ENCODE measurements around the gene ULK2.
"Not testable (repeated sequence)": the region's sequence is repeated elsewhere in the genome, so short reads cannot be mapped to it uniquely, and the experiment has no call there.

The ULK2 gene

DNA sequence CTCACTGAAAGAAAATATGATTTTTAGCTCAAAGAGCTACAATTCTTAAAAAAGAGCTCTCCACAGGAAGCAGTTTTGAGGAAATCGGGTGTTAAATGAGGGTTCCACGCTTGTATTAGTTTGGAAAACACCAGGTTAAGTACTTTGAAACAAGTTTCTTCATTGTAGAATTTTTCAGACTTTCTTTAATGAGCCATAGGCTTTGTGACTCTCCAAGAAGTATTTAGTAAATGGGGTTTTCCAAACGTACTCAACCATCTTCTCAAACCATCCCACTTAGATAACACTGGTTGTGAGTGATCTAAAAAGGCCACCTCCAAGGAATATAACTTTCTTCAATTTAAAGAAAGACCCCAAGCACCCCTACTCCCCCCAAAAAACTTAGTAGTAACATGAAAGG is 2.7 kb downstream of the ULK2 start:
- no peak for DNase-seq (ENCODE audit: low spot score)

DNA sequence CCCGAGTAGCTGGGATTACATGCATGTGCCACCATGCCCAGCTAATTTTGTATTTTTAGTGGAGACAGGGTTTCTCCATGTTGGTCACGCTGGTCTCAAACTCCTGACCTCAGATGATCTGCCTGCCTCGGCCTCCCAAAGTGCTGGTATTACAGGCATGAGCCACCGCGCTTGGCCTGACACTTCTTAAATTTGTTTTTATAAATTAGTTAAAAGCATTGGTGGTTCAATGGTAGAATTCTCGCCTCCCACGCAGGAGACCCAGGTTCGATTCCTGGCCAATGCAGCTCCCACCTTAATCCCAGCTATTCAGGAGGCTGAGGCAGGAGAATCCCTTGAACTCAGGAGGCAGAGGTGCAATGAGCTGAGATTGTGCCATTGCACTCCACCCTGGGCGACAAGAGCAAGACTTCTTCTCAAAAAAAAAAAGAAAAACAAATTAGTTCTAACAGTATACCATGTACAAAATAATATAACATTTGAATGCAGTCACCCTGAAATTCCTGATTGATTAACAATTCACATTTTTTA is 7.0 kb downstream of the ULK2 start:
- not testable (repeated sequence) for DNase-seq (ENCODE audit: low spot score)

DNA sequence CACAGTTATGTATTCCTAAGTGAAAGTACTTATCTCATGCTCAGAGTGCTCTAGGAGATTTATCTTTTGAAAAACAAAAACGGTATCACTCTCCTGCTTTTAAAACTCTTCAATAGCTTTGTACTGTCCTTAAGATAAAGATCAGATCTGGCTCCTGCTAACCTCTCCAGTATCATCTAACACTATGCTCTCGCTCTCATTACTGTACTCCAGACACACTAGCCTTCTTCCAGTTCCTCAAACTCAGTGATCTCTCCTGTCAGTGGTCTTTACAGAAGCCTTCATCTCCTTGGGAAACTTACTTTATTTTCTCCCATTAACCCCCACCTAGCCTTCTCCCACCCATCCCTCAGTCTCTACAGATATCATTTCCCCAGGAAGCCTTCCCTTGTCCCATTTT is 10.1 kb downstream of the ULK2 start:
- no peak for DNase-seq (ENCODE audit: low spot score)

DNA sequence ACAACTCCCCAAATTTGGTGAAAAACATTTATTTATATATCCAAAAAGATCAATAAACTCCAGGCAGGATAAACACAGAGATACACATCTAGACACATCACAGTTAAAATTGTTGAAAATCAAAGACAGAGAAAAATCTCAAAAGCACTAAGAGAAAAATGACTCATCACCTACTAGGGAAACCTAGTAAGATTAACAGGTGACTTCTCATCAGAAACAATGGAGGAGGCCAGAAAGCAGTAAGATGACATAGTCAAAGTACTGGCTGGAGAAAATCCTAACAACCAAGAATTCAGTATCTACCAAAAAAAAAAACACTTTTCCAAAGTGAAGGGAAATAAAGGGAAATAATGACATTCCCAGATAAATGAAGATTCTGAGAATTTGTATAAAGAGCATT is 33.8 kb downstream of the ULK2 start:
- no peak for DNase-seq (ENCODE audit: low spot score)

DNA sequence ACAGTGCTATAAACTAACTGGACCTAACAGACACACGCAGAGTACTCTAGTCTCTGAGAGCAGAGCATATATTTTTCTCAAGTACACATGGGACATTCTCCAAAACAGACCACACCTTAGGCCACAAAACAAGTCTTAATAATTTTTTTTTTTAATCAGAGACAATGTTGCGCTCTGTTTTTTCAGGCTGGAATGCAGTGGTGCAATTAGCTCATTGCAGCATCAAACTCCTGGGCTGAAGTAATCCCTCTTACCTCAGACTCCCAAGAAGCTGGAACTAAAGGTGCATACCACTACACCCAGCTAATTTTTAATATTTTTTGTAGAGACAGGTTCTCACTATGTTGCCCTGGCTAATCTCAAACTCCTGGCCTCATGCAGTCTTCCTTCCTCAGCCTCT is 37.7 kb downstream of the ULK2 start:
- no peak for DNase-seq (ENCODE audit: low spot score)

DNA sequence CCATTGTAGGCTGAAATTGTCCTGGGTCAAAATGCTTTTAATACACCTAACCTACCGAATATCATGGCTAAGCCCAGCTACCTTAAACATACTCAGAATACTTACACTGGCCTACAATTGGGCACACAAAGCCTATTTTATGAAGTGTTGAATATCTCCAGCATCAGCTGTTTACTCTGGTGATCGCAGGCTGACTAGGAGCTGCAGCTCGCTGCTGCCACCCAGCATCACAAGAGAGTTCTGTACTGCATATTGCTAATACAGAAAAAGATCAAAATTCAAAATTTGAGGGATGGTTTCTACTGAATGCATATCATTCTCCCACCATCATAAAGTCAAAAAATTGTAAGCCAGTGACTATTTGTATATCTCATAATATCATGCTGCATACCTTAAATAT is 55.3 kb downstream of the ULK2 start:
- peak; percentile 3 for DNase-seq (ENCODE audit: low spot score)

DNA sequence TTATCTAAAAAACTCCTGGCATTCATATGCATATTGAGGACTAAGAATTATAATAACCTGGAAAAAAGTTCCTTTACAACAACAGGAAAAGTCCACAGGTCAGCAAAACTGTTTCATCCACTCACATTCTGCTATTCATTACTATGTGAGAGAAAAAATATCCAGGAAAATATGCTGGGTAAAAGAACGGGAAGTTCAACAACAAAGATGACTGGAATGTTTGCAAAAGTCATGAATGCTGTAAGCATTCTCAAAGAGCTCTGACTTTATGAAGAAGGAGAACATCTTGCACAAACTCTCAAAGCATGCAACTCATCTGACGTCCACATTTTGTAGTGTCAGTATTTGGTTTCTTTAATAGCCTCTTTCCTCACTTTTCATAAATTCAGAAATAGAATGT is 62.7 kb downstream of the ULK2 start:
- no peak for DNase-seq (ENCODE audit: low spot score)

DNA sequence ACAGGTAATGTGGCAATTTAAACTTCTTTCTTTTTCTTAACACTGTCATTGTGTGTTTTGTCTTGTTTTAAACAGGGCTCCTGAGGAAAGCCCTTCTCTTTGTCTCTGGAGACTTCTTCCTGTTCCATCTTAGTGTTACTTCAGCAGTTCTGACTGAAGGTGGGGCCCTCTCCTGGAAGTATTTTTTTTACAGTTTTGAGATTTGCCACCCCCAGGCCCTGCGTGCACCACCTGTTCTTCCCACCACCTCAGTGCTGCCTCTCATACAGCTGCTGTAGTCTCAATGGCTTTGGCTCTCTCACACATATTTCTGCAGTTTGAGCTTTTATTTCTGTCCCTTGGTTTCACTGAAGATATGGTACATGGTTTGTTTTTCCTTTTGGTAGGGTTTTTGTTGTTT is 67.2 kb downstream of the ULK2 start:
- DNase-seq (ENCODE audit: low spot score), result no peak

DNA sequence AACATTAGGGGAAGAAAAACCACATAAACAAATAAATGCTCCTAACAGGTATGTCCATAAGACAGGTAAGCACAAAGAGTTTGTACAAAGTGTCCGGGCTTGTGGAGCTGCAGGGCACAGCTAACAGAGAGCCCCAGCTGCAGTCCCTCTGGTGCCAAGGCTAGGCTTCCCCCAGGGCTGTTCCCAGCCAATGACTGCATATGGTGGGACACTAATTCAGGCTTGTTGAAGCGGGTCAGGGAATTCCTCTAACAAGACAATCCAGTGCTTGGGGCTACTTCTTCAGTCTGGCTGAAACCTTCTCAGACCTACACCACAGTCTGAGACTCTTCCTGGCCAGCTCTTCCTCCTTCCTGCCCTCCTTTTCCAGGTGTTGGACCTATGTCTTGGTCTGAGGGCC is 67.9 kb downstream of the ULK2 start:
- DNase-seq (ENCODE audit: low spot score), result no peak

DNA sequence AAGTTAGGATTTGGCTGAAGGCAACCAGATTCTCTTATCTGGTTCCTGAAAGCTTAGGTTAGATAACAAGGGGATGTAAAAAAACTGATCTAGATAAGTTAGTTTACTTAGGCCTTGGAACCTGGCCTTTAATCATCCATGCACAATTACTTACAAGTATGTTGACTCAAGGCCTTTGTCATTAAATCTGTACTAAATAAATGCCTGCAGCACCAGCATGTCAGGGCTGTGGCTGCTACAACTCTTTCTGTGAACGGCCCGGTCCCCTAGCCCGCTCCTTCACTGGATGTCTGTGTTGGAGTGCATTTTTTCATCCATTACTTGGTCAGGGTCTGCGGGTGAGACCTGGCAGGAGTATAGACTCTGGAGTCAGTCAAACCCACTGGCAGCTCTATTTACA is 71.3 kb downstream of the ULK2 start:
- no peak for DNase-seq (ENCODE audit: low spot score)

DNA sequence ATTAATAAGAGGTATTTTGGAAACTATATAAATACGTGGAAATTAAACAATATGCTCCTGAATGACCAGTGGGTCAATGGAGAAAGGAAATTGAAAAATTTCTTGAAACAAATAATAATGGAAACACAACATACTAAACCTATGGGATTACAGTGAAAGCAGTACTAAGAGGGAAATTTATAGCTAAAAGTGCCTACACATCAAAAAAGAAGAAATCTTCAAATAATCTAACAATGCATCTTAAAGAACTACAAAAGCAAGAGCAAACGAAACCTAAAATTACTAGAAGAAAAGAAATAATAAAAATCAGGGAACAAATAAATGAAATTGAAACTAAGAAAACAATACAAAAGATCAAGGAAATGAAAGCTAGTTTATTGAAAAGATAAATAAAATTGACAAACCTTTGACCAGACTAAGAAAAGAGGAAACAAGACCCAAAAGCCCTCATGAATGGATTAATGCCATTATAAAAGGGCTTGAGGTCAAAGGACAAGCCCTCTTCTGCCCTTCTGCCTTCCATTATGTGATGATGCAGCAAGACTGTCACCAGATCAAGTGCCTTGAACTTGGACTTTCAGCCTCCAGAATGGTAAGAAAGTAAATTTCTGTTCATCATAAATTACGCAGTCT is 75.7 kb downstream of the ULK2 start:
- DNase-seq (ENCODE audit: low spot score), result no peak

DNA sequence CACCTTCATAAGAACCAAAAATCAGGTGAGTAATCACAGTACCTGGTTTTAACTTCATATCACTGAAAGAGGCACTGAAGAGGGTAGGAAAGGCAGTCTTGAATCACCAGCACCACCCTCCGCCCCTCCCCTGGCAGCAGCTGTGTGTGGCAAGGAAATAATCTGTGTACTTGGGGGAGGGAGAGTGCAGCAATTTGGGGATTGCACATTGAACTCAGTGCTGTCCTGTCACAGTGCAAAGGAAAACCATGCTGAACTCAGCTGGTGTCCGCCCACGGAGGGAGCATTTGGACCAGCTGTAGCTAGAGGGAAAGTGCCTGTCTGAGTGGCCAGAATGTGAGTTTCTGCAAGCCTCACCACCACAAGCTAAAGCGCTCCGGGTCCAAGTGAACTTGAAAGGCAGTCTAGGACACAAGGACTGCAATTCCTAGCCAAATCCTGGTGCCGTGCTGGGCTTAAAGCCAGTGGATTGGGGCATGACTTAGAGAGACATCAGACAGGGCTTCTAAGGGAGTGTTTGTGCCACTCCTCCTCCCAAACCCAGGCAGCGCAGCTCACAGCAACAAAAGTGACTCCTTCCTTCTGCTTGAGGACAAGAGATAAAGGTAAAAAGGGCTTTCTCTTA is 79.9 kb downstream of the ULK2 start:
- DNase-seq (ENCODE audit: low spot score), result no peak

DNA sequence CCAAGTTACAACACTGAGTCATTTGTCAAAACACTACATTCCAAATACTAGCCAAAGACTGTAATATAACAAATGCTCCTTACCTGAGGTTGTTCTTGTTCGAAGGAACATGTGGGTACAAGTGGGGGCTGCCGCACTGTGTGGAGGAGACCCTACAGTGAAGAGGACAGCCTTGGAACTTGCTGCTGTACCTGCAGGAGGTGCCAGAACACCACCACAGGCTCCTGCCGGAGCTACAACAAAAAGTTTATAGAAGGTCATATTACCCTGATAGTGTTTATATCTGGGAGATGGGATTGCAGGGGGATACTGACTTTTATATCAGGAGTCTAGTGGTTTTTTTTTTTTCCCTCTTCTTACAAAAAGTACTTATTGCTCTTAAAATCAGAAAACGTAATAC is 81.9 kb downstream of the ULK2 start:
- DNase-seq (ENCODE audit: low spot score), result no peak

DNA sequence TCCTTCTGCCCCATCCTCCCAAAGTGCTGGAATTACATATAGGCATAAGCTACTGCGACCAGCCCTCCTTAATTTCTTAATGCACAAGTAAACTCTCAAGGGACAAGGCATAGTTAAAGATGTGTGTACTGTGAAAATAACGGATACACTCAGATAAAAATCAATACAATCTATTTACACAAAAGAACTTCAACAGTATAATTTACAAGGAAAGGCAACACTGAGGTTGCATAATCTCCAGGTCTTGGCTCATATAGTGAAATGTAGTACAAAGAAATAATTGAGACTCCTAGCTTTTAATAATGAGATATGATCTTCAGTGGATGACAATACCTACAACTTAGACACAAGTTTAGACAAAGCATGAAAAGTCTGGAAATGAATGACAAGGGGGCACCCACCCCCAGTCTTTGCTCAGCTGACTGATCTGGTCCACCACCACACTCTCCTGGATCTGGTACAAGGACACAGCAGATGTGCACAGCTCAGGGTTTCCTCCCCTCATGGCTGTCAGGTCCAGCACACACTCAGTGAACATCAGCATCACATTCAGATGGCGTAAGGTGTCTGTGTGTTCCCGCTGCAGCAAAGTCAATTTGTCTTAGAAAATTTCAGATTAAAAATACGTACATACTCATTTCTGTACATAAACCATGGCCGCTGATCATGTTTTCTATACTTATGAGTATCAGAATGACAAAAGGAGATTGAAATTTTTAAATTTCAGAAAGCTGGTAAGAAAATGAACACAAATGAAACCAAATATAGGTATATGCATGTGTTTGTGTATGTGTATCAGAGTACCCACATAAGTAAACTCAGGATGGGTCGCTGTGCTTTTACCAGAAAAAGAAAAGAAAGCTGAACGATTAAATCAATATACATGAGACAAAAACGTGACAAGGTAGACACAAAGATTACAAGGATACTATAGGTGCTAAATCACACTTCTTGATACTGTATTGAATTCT is 86.0 kb downstream of the ULK2 start:
- no peak for DNase-seq (ENCODE audit: low spot score)

DNA sequence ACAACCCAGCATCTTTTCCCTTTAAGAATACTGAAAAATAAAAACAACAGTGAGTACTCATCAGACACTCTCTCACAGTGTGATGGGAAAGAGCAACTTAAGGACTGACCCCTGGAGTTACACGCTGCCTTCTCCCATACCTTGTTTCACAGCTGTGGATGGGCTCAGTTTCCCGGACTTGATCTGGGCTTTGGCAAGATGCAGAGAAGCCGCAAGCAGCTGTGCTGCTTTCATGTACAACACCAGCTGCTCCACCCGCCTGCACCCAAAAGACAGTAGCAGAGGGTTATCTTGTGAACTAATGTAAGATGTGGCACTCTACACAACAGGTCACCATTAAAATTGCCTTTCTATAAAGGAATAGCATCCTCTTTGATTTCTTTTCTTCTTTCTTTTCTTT is 86.9 kb downstream of the ULK2 start:
- no peak for DNase-seq (ENCODE audit: low spot score)

DNA sequence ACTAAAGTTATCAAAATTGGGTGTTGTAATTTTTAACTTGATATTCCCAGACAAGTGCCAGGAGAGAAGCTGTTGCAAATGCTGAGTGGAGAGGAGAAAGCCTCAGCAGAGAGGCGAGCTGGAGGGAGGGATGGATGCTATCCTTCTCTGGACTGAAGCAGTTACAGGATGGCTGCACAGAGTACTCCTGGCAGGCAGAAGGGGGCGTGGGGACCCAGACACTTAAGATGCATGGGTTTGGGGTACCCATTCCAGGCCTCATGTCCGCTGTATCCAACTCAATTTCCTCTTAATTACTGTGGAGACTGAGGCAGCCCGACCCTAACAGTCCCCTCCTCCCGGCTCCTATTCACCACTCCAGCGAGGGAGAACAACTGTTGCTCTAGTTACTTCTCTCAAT is 94.2 kb downstream of the ULK2 start:
- no peak for DNase-seq (ENCODE audit: low spot score)

DNA sequence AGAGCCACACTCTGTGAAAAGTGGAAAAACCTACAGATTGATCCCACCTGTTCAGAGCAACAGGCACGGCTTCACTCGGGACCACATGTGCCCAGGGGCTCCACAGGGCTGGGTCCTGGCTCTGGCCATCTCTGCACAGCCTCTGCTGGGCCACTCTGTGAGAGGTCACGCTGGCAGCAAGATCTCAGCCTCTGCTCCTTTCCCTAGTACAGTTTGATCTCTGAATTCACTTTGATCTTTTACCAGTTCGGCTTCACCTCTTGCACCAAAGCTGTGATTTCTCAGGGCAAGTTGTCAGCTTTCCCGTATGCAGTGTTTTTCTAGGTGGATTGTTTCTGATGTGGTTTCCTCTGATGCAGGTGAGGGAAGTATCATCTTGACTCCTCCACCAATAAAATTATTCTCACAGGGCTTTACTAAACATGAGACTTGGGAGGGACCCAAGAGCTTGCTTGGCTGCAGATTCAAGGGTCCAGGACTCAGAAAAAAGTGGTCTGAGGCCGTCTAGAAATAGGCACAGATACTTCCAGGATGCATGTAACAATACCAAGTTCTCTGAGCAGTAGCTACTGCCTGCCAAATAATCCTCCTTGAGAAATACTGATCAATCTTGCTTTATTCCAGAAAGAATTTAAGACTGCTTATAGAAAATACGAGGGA is 95.6 kb downstream of the ULK2 start:
- DNase-seq (ENCODE audit: low spot score), result no peak

DNA sequence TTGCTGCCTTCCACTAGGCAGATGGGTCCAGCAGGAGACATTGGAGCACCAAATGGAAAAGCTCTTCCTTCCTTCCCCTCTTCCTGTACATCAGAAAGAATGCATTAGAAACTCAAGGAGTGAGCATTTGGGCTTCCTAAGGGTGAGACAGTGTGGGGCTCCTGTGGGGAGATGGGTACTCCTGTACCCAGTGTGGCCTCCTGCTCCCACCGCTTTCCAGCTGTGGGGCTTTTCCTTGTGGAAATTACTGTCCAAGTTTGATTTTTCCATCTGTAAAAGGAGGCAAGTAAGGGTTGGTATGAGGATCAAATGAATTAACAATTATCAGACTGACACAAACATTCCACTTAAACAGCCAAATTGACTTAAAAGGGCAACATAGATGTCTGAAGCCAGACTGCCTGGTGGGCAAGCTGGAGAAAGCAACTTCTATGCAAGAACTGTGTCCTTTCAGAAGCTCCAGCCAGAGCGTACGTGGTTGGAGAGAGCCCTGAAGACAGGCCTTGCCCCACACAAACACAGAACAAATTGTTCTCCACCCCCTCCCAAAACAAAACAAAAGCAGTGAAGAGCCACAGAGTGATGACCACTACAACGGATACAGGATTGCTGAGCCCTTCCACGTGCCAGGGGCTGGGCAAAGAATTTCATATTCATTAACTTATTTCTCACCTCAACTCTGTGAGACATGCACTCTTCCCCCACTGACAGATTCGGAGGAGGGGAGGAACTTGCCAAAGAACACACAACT is 96.6 kb downstream of the ULK2 start:
- DNase-seq (ENCODE audit: low spot score), result no peak

DNA sequence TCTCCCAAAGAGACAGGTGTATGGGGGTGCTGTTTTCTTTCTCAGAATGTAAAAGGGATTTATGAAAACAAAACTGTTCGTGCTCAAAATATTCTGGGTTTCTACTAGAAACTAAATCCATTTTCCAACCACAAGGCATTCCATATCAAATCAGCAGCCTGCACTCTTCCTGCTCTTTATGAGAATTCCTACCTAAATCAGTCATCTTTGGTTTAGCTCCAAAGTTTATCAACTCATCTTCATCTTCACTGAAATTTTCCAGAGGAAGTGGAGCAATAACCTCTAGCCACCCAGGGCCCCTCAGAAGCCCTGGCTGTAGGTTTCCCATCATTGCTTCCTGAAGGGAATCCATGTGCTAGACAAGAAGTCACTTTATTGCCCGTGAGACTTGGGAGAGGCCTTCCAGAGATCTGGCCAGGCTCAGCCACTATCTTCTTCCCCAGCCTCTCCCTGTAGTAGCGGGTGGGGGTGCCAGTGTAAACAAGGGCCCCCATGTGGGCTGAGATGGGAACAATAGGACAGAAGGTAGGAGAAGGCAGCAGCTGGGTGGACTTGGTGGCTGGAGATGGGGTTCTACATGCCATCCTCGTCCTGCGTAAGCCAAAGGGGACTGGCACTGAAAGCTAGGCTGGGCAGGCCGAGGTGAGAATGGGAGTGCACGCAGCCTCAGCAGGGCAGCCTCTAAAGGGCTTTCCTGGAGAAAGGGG is 97.6 kb downstream of the ULK2 start:
- no peak for DNase-seq (ENCODE audit: low spot score)

DNA sequence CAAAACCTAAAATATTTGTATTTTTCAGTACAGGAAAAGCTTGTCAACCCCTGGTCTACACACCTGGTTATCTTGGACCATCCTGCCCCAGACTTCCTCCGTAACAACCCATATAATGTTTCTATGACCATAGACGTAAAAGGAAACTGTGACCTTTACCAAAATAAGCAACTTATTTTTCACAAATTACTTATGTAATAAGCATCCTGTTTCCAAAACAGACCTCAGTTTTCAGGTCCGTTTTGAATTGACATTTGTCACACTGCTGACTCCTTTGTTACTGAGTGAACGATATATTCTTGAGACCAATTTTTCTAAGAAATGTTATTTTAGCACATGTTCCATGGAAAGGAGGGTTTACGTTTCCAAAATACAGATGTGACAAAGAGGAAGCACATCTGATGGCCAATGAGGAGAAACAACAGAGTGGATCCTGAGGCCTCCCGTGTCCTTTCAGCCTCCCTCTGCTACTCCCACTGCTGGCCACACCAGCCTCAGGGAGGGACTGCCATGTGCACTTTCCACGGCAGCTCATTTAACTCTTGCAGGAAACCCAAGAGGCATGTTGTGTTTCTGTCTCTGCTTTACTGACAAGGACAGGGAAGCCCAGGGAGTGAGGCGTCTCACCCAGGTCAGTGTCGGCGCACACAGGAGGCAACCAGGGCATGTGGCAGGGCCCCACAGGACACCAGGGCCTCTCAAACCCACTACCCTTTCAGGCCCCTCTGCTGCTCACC is 99.5 kb downstream of the ULK2 start:
- no peak for DNase-seq (ENCODE audit: low spot score)
